Activated CD8-positive, alpha-beta T cell treated with anti-CD3 and anti-CD28 coated beads, Interleukin-2, amount 10 ng/mL, durations not matched to agents 7 days and 5 days (primary cell): ENCODE results near the gene MDN1. TPM values are rescaled to one million over a fixed set of nuclear protein-coding genes. Genes with fewer than 3 reads are reported as not detected.
"Not testable (repeated sequence)": the region's sequence is repeated elsewhere in the genome, so short reads cannot be mapped to it uniquely, and the experiment has no call there.

Experiments used
- ATAC-seq: fragments of 150-1000 bp; cut with Tn5 transposase; one replicate; pipeline ENCODE4 v1.10.0; 2021; ENCODE audit warnings: moderate library complexity
- CTCF ChIA-PET: fragments of 350-600 bp; sonication (Branson Sonifier 250); formaldehyde crosslinking; loops from one replicate; lab custom pipeline; 2021; ENCODE audit warnings: antibody characterized with exemption; lab: Charles Lee
- POLR2A ChIA-PET: fragments of 350-600 bp; sonication (Branson Sonifier 250); formaldehyde crosslinking; loops from one replicate; lab custom pipeline; 2021; ENCODE audit warnings: antibody characterized with exemption; lab: Charles Lee
- DNase-seq: peaks from one replicate; pipeline ENCODE4 v3.0.0-alpha.2; 2020
- H3K27ac Mint-ChIP-seq: one replicate; pipeline ENCODE4 v1.8.0; 2021; ENCODE audit warnings: mild to moderate bottlenecking, mixed read lengths
- H3K27me3 Mint-ChIP-seq: one replicate; pipeline ENCODE4 v1.8.0; 2021; ENCODE audit warnings: low read depth, mixed read lengths
- H3K36me3 Mint-ChIP-seq: one replicate; pipeline ENCODE4 v1.8.0; 2021; ENCODE audit warnings: low read depth, mixed read lengths
- H3K4me1 Mint-ChIP-seq: one replicate; pipeline ENCODE4 v1.8.0; 2021; ENCODE audit warnings: low read depth, mixed read lengths
- H3K4me3 Mint-ChIP-seq: one replicate; pipeline ENCODE4 v1.8.0; 2021; ENCODE audit warnings: mild to moderate bottlenecking, mixed read lengths
- H3K9me3 Mint-ChIP-seq: one replicate; pipeline ENCODE4 v1.8.0; 2022; ENCODE audit warnings: mixed read lengths; ENCODE audit not compliant: insufficient read depth
- total RNA-seq, 2 experiments: library from RNA; stranded (reverse); gene quantifications; one replicate each; pipeline ENCODE4 v1.2.3, GENCODE V29; 2021

The MDN1 gene
- total RNA-seq, 2 experiments from 2014 or later = 58.2 to 64.7 TPM

- POLR2A ChIA-PET = interaction anchor here (1.4 kb wide), 1 partner anchor 11 kb away, joined by 5 read pairs; the partner anchor contains the start of gene CASP8AP2
- Mint-ChIP-seq H3K27me3 (no peaks in the 10 kb centered on the region), H3K4me1 (peaks cover 39% of the 10 kb centered on the region), H3K36me3 (peaks cover 41% of the 10 kb centered on the region), H3K4me3 (no peak overlapping the region), H3K9me3 (no peaks in the 10 kb centered on the region), H3K27ac (peak overlapping the region; percentile 55)
- CTCF ChIA-PET = no interaction called here
- DNase-seq = no peak
- ATAC-seq = no peak
Measured at GRCh38 chr6:89840538-89840937, 20.9 kb upstream of the MDN1 start.

DNA sequence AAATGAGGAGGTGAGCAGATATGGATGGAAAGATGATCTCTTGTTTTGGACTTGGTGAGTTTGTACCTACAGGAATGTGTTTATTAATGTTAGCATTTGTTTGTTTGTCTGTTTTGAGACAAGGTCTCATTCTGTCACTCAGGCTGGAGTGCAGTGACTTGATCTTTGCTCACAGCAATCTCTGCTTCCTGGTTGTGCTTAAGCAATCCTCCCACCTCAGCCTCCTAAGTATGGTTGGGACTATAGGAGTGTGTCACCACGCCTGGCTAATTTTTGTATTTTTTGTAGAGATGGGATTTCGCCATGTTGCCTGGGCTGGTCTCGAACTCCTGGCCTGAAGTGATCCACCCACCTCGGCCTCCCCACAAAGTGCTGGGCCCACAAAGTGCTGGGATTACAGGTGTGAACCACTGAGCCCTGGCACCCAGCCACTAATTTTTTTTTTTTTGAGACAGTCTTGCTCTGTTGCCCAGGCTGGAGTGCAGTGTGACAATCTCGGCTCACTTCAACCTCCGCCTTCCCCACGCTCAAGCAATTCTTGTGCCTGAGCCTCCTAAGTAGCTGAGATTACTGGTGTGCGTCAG lies 17.1 kb upstream of the MDN1 start:
- no peak for ATAC-seq
- Mint-ChIP-seq H3K27ac (peak overlapping the region; percentile 21), H3K4me1 (peaks cover 58% of the 10 kb centered on the region), H3K27me3 (no peaks in the 10 kb centered on the region), H3K4me3 (no peak overlapping the region), H3K9me3 (no peaks in the 10 kb centered on the region), H3K36me3 (peaks cover 65% of the 10 kb centered on the region)
- POLR2A ChIA-PET = no interaction called here
- CTCF ChIA-PET = no interaction called here
- no peak for DNase-seq

DNA sequence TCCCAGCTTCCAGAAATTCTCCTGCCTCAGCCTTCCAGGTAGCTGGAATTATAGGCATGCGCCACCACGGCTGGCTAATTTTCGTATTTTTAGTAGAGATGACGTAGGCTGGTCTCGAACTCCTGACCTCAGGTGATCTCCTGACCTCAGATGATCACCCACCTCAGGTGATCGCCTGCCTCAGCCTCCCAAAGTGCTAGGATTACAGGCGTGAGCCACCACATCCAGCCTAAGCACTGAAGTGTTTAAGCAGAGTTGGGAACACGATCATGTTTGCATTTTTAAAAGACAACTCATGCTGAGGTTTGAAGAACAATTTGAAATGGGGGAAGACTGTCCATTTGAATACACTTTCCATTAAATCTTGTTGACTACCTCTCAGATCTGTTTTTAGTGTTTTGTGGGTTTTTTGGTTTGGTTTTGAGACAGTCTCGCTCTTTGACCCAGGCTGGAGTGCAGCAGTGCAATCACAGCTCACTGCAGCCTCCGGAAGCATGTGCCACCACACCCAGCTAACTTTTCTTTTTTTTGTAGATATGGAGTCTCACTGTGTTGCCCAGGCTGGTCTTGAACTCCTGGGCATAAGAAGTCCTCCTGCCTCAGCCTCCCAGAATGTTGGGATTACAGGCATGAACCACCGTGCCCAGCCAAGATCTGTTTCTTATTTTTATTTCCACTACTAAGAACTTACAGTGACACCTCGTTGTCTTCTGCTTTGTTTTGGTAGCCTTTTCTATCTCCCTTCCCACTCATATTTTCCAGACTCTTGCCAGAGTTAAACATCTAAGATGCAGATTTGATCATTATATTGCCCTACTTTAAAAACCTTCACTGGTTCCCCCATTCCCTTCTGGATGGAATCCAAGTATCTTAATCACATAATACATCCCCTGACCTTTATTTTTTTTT lies 15.5 kb upstream of the MDN1 start:
- H3K27me3 Mint-ChIP-seq = no peaks in the 10 kb centered on the region
- ChIA-PET POLR2A (no interaction called here), CTCF (no interaction called here)
- DNase-seq = peak; percentile 57
- H3K27ac Mint-ChIP-seq = peak overlapping the region; percentile 85
- peaks cover 73% of the 10 kb centered on the region for H3K36me3 Mint-ChIP-seq
- H3K9me3 Mint-ChIP-seq = no peaks in the 10 kb centered on the region
- H3K4me1 Mint-ChIP-seq = peaks cover 66% of the 10 kb centered on the region
- peak overlapping the region; percentile 64 for H3K4me3 Mint-ChIP-seq
- peak; percentile 86 for ATAC-seq

- no peak for ATAC-seq
- peaks cover 41% of the 10 kb centered on the region for H3K4me1 Mint-ChIP-seq
- peaks cover 43% of the 10 kb centered on the region for H3K36me3 Mint-ChIP-seq
- CTCF ChIA-PET = no interaction called here
- POLR2A ChIA-PET = interaction anchor here (0.8 to 0.9 kb wide), 2 partner anchors 42 to 422 kb away, joined by 3 read pairs; no protein-coding TSS in a partner anchor
- H3K4me3 Mint-ChIP-seq = peak overlapping the region; percentile 99
- peak overlapping the region; percentile 98 for H3K27ac Mint-ChIP-seq
- DNase-seq = no peak
- no peaks in the 10 kb centered on the region for H3K27me3 Mint-ChIP-seq
- H3K9me3 Mint-ChIP-seq = no peaks in the 10 kb centered on the region
Measured at GRCh38 chr6:89830170-89830809, 10.7 kb upstream of the MDN1 start.

GRCh38 chr6:89829472-89830169 lies 10.0 kb upstream of the MDN1 start, which contains the start of gene CASP8AP2:
CASP8AP2 (plus strand) TSS chr6:89829880.
- Mint-ChIP-seq H3K27ac (peak within 1 kb of the TSS; percentile 98), H3K4me3 (peak within 1 kb of the TSS; percentile 99), H3K4me1 (peaks cover 34% of the 10 kb centered on the region), H3K9me3 (no peaks in the 10 kb centered on the region), H3K27me3 (no peaks in the 10 kb centered on the region), H3K36me3 (peaks cover 37% of the 10 kb centered on the region)
- CTCF ChIA-PET = interaction anchor here (0.9 to 2.2 kb wide), 6 partner anchors 10 to 649 kb away, joined by 3 to 24 read pairs (median 4); partner anchors contain the start of gene MDN1
- peak; percentile 98 for DNase-seq
- POLR2A ChIA-PET = interaction anchor here (0.6 to 2.5 kb wide), 17 partner anchors 9 to 758 kb away, joined by 3 to 76 read pairs (median 3); partner anchors contain the start of genes MDN1, PM20D2 and PNRC1
- peak; percentile 98 for ATAC-seq

DNA sequence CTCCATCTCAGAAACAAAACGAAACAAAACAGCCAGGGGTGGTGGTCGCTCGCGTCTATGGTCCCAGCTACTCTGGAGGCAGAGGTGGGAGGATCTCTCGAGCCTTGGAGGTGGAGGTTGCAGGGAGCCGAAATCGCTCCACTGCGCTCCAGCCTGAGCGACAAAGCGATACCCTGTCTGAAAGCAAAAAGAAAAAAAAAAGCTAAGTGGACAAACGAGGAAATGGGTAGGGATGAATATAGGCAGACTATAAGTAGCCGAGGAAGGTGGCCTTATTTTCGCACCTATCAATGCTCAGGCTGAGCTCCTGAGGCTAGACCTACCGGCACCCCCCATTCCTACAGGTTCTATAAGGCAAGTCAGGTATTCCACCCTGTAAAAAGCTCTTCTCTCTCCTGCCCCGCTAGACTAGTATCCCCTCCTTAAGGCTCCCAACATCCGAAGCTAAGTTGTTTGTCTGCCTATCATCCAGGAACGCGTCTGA lies 9.4 kb upstream of the MDN1 start:
- POLR2A ChIA-PET = interaction anchor here (0.6 to 2.5 kb wide), 18 partner anchors 9 to 758 kb away, joined by 3 to 76 read pairs (median 3); partner anchors contain the start of genes MDN1, PM20D2 and PNRC1
- Mint-ChIP-seq H3K4me1 (peaks cover 31% of the 10 kb centered on the region), H3K36me3 (peaks cover 38% of the 10 kb centered on the region), H3K27ac (peak overlapping the region; percentile 98), H3K27me3 (no peaks in the 10 kb centered on the region), H3K9me3 (no peaks in the 10 kb centered on the region), H3K4me3 (peak overlapping the region; percentile 99)
- ATAC-seq = peak; percentile 56
- CTCF ChIA-PET = interaction anchor here (0.9 to 2.2 kb wide), 6 partner anchors 9 to 650 kb away, joined by 3 to 24 read pairs (median 4); partner anchors contain the start of gene MDN1
- DNase-seq = peak; percentile 44

- Mint-ChIP-seq H3K4me1 (peaks cover 29% of the 10 kb centered on the region), H3K27ac (peak overlapping the region; percentile 98), H3K4me3 (peak overlapping the region; percentile 99), H3K36me3 (peaks cover 34% of the 10 kb centered on the region)
- ATAC-seq, H3K9me3 Mint-ChIP-seq, DNase-seq, H3K27me3 Mint-ChIP-seq: not testable (repeated sequence)
- ChIA-PET POLR2A (interaction anchor here (0.6 to 2.5 kb wide), 12 partner anchors 9 to 759 kb away, joined by 3 to 76 read pairs (median 4); partner anchors contain the start of genes MDN1, PM20D2 and PNRC1), CTCF (interaction anchor here (1.1 to 2.2 kb wide), 5 partner anchors 9 to 651 kb away, joined by 3 to 24 read pairs (median 5); partner anchors contain the start of gene MDN1)
Measured at GRCh38 chr6:89828475-89828987, 8.9 kb upstream of the MDN1 start.

DNA sequence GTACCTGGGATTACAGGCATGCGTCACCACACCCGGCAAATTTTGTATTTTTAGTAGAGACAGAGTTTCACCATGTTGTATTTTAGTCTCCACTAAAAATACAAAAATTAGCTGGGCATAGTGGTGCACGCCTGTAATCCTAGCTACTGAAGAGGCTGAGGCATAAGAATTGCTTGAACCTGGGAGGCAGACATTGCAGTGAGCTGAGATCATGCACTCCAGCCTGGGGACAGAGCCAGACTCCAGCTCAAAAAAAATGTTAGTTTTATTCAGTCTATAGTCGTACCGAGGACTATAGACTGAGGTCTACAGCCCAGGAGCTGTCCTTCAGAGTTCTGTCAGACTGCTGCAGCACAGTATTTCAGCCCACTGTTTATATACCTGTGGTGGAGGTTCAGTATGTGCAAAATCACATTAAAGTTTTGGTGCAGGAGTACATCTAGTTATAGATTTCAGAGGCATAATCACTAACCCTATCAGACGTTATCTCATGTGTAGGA lies 6.5 kb upstream of the MDN1 start:
- H3K27me3 Mint-ChIP-seq = no peaks in the 10 kb centered on the region
- H3K4me1 Mint-ChIP-seq = peaks cover 8% of the 10 kb centered on the region
- POLR2A ChIA-PET = no interaction called here
- no peak overlapping the region for H3K4me3 Mint-ChIP-seq
- DNase-seq (no peak), ATAC-seq (no peak)
- no peaks in the 10 kb centered on the region for H3K9me3 Mint-ChIP-seq
- H3K27ac Mint-ChIP-seq = no peak overlapping the region
- peaks cover 12% of the 10 kb centered on the region for H3K36me3 Mint-ChIP-seq
- CTCF ChIA-PET = interaction anchor here (1.1 kb wide), 1 partner anchor 290 kb away, joined by 3 read pairs; no protein-coding TSS in a partner anchor

- DNase-seq = no peak
- CTCF ChIA-PET = interaction anchor here (1.0 to 3.0 kb wide), 5 partner anchors 10 to 146 kb away, joined by 3 to 24 read pairs (median 11); partner anchors contain the start of gene CASP8AP2
- H3K4me3 Mint-ChIP-seq = peak overlapping the region; percentile 87
- POLR2A ChIA-PET = interaction anchor here (0.6 to 3.7 kb wide), 4 partner anchors 10 to 181 kb away, joined by 3 to 76 read pairs (median 3); partner anchors contain the start of gene CASP8AP2
- ATAC-seq = peak; percentile 11
- peaks cover 26% of the 10 kb centered on the region for H3K4me1 Mint-ChIP-seq
- peaks cover 15% of the 10 kb centered on the region for H3K36me3 Mint-ChIP-seq
- no peaks in the 10 kb centered on the region for H3K27me3 Mint-ChIP-seq
- H3K9me3 Mint-ChIP-seq = no peaks in the 10 kb centered on the region
- H3K27ac Mint-ChIP-seq = peak overlapping the region; percentile 97
Measured at GRCh38 chr6:89818977-89819335, 638 bp downstream of the MDN1 start.

DNA sequence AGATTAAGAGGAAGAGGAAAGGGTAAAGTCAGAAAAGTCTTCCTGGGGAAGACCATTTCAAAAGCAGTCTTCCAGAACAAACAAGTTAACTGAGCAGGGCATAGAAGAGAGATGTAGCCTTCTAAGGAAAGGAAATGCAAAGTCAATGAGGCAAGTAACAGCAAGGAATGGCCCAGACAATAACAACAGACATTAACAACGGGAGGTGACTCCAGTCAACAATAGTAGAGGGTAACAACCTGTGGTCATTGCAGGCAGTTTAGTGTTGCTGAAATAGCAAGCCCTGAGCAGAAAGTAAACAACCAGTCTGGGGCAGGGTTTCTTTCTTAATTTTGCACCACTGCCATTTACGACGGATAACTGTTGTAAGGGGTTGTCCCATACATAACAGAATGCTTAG lies 2.1 kb downstream of the MDN1 start:
- CTCF ChIA-PET = interaction anchor here (0.9 kb wide), 1 partner anchor 24 kb away, joined by 5 read pairs; no protein-coding TSS in a partner anchor
- H3K4me1 Mint-ChIP-seq = peaks cover 26% of the 10 kb centered on the region
- no peaks in the 10 kb centered on the region for H3K9me3 Mint-ChIP-seq
- no peaks in the 10 kb centered on the region for H3K27me3 Mint-ChIP-seq
- H3K27ac Mint-ChIP-seq = peak overlapping the region; percentile 26
- ATAC-seq = no peak
- peaks cover 15% of the 10 kb centered on the region for H3K36me3 Mint-ChIP-seq
- peak overlapping the region; percentile 87 for H3K4me3 Mint-ChIP-seq
- DNase-seq = no peak
- POLR2A ChIA-PET = no interaction called here
